Adrenal gland (tissue), 12 donors: ENCODE data around the gene ZNF222. TPM values are rescaled to one million over a fixed set of nuclear protein-coding genes. Genes with fewer than 3 reads are reported as not detected.

Experiments
- DNase-seq, 7 donors: peaks; one replicate each; pipeline ENCODE4 v3.0.0-alpha.2; 2019 to 2020
- H3K27ac ChIP-seq, 5 donors: fragments of 200-600 bp; sonication (generic) in 4 of 5; 1 replicate in 3 of 5; 2 replicates in 2 of 5; pipeline versions ENCODE4 v1.5.1 to v1.8.0; 2016 to 2020; ENCODE audit warnings: mild to moderate bottlenecking in 1 of 5
- H3K27me3 ChIP-seq: fragments of 200-600 bp; 2 replicates; pipeline ENCODE4 v1.8.0; 2021
- H3K36me3 ChIP-seq, 2 donors: fragments of 200-600 bp; replicated peaks in 1 of 2; 1 replicate in 1 of 2; 2 replicates in 1 of 2; pipeline versions ENCODE4 v1.5.1 to v1.8.0; 2018 to 2022
- H3K4me1 ChIP-seq, 2 donors: fragments of 200-600 bp; replicated peaks in 1 of 2; 1 replicate in 1 of 2; 2 replicates in 1 of 2; pipeline versions ENCODE4 v1.5.1 to v1.8.0; 2018 to 2021
- H3K4me3 ChIP-seq, 4 donors: fragments of 200-600 bp; sonication (generic) in 3 of 4; one replicate each; pipeline ENCODE4 v1.5.1; 2016 to 2018
- H3K9me3 ChIP-seq, 3 donors: fragments of 200-600 bp; sonication (generic) in 1 of 3; replicated peaks in 1 of 3; 1 replicate in 2 of 3; 2 replicates in 1 of 3; pipeline versions ENCODE4 v1.5.1 to v1.8.0; 2016 to 2021
- POLR2A ChIP-seq, 2 donors: fragments of 450-650 bp; IDR thresholded peaks; one replicate each; pipeline ENCODE4 v1.6.1; 2017; ENCODE audit warnings: antibody characterized with exemption in 2 of 2, mild to moderate bottlenecking in 2 of 2, moderate library complexity in 1 of 2
- WGBS, 4 donors: extraction: QIAGEN DNeasy Blood & Tissue Kit in 2 of 4; methylation state at CpG; one replicate each; pipeline versions ENCODE4 v1.1.5 to v1.1.7; 2013 to 2017; 5-methylcytosine and 5-hydroxymethylcytosine counted together
- intact Hi-C, 2 donors: fragments of 100-400 bp; cut with DNase I; formaldehyde crosslinking; loops; one replicate each; pipeline versions ENCODE4 v1.14.1 to v1.15.0; 2022 to 2023
- polyA plus RNA-seq, 3 donors: library from polyadenylated mRNA; stranded (reverse); fragments of 200-250 nt in 2 of 3; fragments of 350-450 nt in 1 of 3; fragmentation: Illumina TruSeq in 1 of 3; extraction: RNeasy Lipid Tissue Mini Kit (QIAGEN cat#74804) in 1 of 3; gene quantifications; one replicate each; pipeline ENCODE4 v1.2.3, GENCODE V29; 2013 to 2014
- total RNA-seq, 9 donors: library from RNA; depleted of rRNA in 4 of 9; stranded (reverse); fragments of >200 nt in 4 of 9; fragments of 120-200 nt in 1 of 9; fragmentation: NEBNext Ultra II Directional in 1 of 9; extraction: Animal tissue kit (Norgen Biotek cat#: 25700) in 1 of 9; gene quantifications; one replicate each; pipeline versions ENCODE4 v1.1.0 to v1.2.4, GENCODE V29; 2013 to 2023
- TF ChIP-seq, protein P1 (sequence below), 6 experiments: fragments of 450-650 bp in 4 of 6; fragments of 200-600 bp in 2 of 6; sonication (generic) in 1 of 6; IDR thresholded peaks; 1 replicate in 5 of 6; 2 replicates in 1 of 6; pipeline versions ENCODE4 v1.5.1 to v1.8.0; 2016 to 2021; ENCODE audit warnings: antibody characterized with exemption in 6 of 6, mild to moderate bottlenecking in 2 of 6, moderate library complexity in 1 of 6
- donor health status: healthy with polysubstance abuse.
- donor health status: Bipolar disorder and iron deficiency.
- donor health status: DM: yes; HTN: yes; CAD: no.
- donor health status: DM: no; HTN: no; CAD: no.
- donor health status: DM: no; HTN: no; CAD: no.
- donor health status: DM: yes; HTN: yes; CAD: no.

Gene ZNF222
- total and polyA plus RNA-seq, 12 donors, result 2.3 to 10.9 (median 4.5) TPM

DNA sequence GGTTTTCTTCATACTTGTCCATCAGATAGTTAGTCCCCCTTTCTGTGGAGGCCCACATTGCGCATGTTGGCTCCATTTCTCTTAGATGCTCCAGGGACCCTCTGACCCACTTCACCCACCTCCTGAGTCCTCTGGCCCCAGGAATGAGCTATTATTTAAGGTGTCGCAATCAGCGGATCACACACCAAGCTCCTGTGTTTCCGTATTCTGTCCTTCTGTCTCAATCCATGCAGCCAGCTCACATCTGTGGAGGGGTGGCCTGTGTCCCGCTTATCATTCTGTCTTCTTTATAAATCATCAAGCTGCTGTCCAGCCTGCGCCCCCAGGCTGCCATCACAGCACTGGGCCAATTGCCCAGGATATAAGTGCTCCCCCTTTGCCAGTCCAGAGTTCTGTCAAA, 17.7 kb upstream of the ZNF222 start:
- Histone ChIP-seq H3K27ac (no peak overlapping the region), H3K4me1 (peaks cover 0 to 9% of the 10 kb centered on the region in 2 donors), H3K36me3 (peaks cover 4 to 32% of the 10 kb centered on the region in 2 donors), H3K4me3 (no peak overlapping the region), H3K27me3 (no peaks in the 10 kb centered on the region), H3K9me3 (peaks cover 0 to 24% (median 0%) of the 10 kb centered on the region in 3 donors)
- no peak for DNase-seq
- intact Hi-C loops, result no loop called here
- WGBS, 4 donors, result 97 to 100% (median 97%) methylated on average over 6 of the region's 6 CpGs
- TF ChIP-seq, protein P1, sequence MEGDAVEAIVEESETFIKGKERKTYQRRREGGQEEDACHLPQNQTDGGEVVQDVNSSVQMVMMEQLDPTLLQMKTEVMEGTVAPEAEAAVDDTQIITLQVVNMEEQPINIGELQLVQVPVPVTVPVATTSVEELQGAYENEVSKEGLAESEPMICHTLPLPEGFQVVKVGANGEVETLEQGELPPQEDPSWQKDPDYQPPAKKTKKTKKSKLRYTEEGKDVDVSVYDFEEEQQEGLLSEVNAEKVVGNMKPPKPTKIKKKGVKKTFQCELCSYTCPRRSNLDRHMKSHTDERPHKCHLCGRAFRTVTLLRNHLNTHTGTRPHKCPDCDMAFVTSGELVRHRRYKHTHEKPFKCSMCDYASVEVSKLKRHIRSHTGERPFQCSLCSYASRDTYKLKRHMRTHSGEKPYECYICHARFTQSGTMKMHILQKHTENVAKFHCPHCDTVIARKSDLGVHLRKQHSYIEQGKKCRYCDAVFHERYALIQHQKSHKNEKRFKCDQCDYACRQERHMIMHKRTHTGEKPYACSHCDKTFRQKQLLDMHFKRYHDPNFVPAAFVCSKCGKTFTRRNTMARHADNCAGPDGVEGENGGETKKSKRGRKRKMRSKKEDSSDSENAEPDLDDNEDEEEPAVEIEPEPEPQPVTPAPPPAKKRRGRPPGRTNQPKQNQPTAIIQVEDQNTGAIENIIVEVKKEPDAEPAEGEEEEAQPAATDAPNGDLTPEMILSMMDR (IDR thresholded peaks at IDR 0.05), result no peak
- no peak for TF ChIP-seq POLR2A (IDR thresholded peaks at IDR 0.05)

DNA sequence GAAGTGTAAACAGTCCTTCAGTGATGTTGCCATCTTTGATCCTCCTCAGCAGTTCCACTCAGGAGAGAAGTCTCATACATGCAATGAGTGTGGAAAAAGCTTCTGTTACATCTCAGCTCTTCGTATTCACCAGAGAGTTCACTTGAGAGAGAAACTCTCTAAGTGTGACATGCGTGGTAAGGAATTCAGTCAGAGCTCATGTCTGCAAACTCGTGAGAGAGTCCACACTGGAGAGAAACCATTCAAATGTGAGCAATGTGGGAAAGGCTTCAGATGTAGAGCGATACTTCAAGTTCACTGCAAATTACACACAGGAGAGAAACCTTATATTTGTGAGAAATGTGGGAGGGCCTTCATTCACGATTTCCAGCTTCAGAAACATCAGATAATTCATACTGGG, 14.7 kb upstream of the ZNF222 start:
- no peak overlapping the region for H3K27ac ChIP-seq
- peaks cover 0 to 24% (median 0%) of the 10 kb centered on the region in 3 donors for H3K9me3 ChIP-seq
- intact Hi-C loops, result no loop called here
- DNase-seq, result no peak
- peaks cover 4 to 32% of the 10 kb centered on the region in 2 donors for H3K36me3 ChIP-seq
- WGBS, 4 donors, result 96 to 99% (median 97%) methylated on average over 5 of the region's 5 CpGs
- TF ChIP-seq, protein P1 (IDR thresholded peaks at IDR 0.05), result no peak
- TF ChIP-seq POLR2A (IDR thresholded peaks at IDR 0.05), result no peak
- H3K4me1 ChIP-seq, result no peaks in the 10 kb centered on the region
- H3K27me3 ChIP-seq, result no peaks in the 10 kb centered on the region
- peak overlapping the region in 1 of 4 donors; percentile 12 for H3K4me3 ChIP-seq

- 32 to 49% (median 45%) methylated on average over 2 of the region's 2 CpGs for WGBS, 4 donors
These were observed 5.7 kb upstream of the ZNF222 start for GRCh38 chr19:44019498-44019897.

GRCh38 chr19:44021221-44021620, 4.0 kb upstream of the ZNF222 start:
- no peaks in the 10 kb centered on the region for H3K9me3 ChIP-seq
- no peak overlapping the region for H3K27ac ChIP-seq
- H3K4me3 ChIP-seq, result no peak overlapping the region
- no peak for TF ChIP-seq POLR2A (IDR thresholded peaks at IDR 0.05)
- TF ChIP-seq, protein P1 (IDR thresholded peaks at IDR 0.05), result no peak
- DNase-seq, result no peak
- H3K36me3 ChIP-seq, result no peaks in the 10 kb centered on the region
- peaks cover 0 to 5% of the 10 kb centered on the region in 2 donors for H3K4me1 ChIP-seq
- no peaks in the 10 kb centered on the region for H3K27me3 ChIP-seq
- intact Hi-C loops, result no loop called here

More at GRCh38 chr19:44019498-44019897, 5.7 kb upstream of the ZNF222 start:
- Histone ChIP-seq H3K27me3 (no peaks in the 10 kb centered on the region), H3K27ac (no peak overlapping the region), H3K4me1 (no peaks in the 10 kb centered on the region), H3K4me3 (no peak overlapping the region), H3K36me3 (no peaks in the 10 kb centered on the region), H3K9me3 (no peaks in the 10 kb centered on the region)
- TF ChIP-seq, protein P1 (IDR thresholded peaks at IDR 0.05), result no peak
- no peak for TF ChIP-seq POLR2A (IDR thresholded peaks at IDR 0.05)
- intact Hi-C loops, result no loop called here
- DNase-seq, result no peak
